ENCODE data around the gene CASKIN1.

DNA sequence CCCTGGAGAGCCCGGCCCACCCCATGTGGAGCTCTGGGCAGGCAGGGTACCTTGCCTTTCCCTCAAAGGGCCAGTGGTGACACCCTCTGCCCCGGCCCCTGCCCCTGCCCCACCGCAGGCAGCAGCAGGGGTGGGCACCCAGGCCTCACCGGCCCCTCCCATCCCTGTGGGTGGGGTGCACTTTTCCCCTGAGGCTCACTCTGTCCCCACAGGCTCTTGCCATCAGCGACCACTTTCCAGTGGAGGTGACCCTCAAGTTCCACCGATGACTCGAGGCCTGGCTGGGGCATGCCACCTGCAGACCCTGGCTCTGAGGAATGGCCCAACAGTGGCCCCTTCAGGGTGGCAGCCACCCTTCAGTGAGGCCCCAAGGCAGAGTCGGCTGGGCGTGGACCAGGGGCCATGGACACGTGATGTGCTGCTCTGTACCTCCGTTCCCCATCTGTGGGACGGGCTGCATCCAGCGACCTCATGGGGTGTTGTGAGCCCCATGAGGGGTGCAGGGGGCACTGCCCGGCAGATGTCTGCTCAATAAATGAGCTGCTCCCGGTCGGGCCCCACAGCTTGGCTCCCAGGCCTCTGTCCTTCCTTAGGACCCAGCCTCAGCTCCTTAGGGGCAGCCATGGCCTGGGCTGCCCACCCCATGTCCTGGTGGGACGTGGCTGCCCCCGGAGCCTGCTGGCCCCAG is 41.9 kb upstream of the CASKIN1 start:
- TF ChIP-seq, protein P1, sequence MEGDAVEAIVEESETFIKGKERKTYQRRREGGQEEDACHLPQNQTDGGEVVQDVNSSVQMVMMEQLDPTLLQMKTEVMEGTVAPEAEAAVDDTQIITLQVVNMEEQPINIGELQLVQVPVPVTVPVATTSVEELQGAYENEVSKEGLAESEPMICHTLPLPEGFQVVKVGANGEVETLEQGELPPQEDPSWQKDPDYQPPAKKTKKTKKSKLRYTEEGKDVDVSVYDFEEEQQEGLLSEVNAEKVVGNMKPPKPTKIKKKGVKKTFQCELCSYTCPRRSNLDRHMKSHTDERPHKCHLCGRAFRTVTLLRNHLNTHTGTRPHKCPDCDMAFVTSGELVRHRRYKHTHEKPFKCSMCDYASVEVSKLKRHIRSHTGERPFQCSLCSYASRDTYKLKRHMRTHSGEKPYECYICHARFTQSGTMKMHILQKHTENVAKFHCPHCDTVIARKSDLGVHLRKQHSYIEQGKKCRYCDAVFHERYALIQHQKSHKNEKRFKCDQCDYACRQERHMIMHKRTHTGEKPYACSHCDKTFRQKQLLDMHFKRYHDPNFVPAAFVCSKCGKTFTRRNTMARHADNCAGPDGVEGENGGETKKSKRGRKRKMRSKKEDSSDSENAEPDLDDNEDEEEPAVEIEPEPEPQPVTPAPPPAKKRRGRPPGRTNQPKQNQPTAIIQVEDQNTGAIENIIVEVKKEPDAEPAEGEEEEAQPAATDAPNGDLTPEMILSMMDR (IDR thresholded peaks at IDR 0.05; ENCODE audit: insufficient read depth, low read length) = no peak
- TF ChIP-seq POLR2AphosphoS5 (IDR thresholded peaks at IDR 0.05; ENCODE audit: low read depth) (no peak; the same call in 1 of the 2 replicates), SPI1 (IDR thresholded peaks at IDR 0.05; ENCODE audit: borderline replicate concordance, low read depth) (no peak)
